SU-DHL-6 (cell line): ENCODE measurements around the gene CLCN7.

Experiments used
- H2AFZ ChIP-seq: fragments of 200-600 bp; sonication (generic); 2 replicates; pipeline ENCODE4 v1.6.1; 2014; ENCODE audit warnings: low read depth, mild to moderate bottlenecking, moderate library complexity, mixed read lengths, antibody characterized with exemption, low read length; ENCODE audit not compliant: severe bottlenecking
- H3F3A ChIP-seq: fragments of 200-600 bp; shearing (Covaris generic); 2 replicates; pipeline ENCODE4 v1.6.0; 2016; ENCODE audit warnings: antibody characterized with exemption, mild to moderate bottlenecking; ENCODE audit not compliant: insufficient read depth
- H3K27ac ChIP-seq: fragments of 200-600 bp; sonication (generic); 2 replicates; pipeline ENCODE4 v1.5.1; 2016; ENCODE audit warnings: low read depth, mild to moderate bottlenecking, low read length, moderate library complexity, mixed read lengths
- H3K27me3 ChIP-seq: fragments of 200-600 bp; sonication (generic), shearing (Covaris generic); 2 replicates; pipeline ENCODE4 v1.6.0; 2014; ENCODE audit warnings: mild to moderate bottlenecking, low read length
- H3K36me3 ChIP-seq: fragments of 200-600 bp; sonication (generic); 2 replicates; pipeline ENCODE4 v1.6.1; 2014; ENCODE audit warnings: mild to moderate bottlenecking, low read length, mixed read lengths
- H3K4me2 ChIP-seq: fragments of 300-600, 200-600 bp; shearing (Covaris generic), sonication (generic); 2 replicates; pipeline ENCODE4 v1.6.0; 2014; ENCODE audit warnings: low read length, low read depth, mild to moderate bottlenecking; ENCODE audit not compliant: poor library complexity, severe bottlenecking
- H3K4me3 ChIP-seq: fragments of 200-600 bp; sonication (generic); 2 replicates; pipeline ENCODE4 v1.5.1; 2014; ENCODE audit warnings: antibody characterized with exemption, low read length, mild to moderate bottlenecking, mixed read lengths; ENCODE audit not compliant: insufficient read depth, poor library complexity, severe bottlenecking
- H3K79me2 ChIP-seq: fragments of 200-600 bp; sonication (generic); 2 replicates; pipeline ENCODE4 v1.6.1; 2014; ENCODE audit warnings: mild to moderate bottlenecking, low read length, moderate library complexity; ENCODE audit not compliant: insufficient read depth
- H3K9ac ChIP-seq: fragments of 200-600 bp; sonication (generic); 2 replicates; pipeline ENCODE4 v1.7.0; 2014; ENCODE audit warnings: mild to moderate bottlenecking, low read length
- H3K9me2 ChIP-seq: fragments of 200-600 bp; sonication (generic); replicated peaks from 2 replicates; pipeline ENCODE4 v1.6.1; 2014; ENCODE audit warnings: low read length; ENCODE audit not compliant: insufficient read depth
- H3K9me3 ChIP-seq: fragments of 200-600 bp; sonication (generic); 2 replicates; pipeline ENCODE4 v1.6.1; 2014; ENCODE audit warnings: low read length, mixed read lengths; ENCODE audit not compliant: insufficient read depth
- H4K20me1 ChIP-seq: fragments of 200-600 bp; sonication (generic); 2 replicates; pipeline ENCODE4 v1.6.1; 2014; ENCODE audit warnings: low read depth, mild to moderate bottlenecking, antibody characterized with exemption, low read length, moderate library complexity, mixed read lengths
- CTCF ChIP-seq: fragments of 200-600 bp; sonication (generic); IDR thresholded peaks from one replicate; pipeline ENCODE4 v1.5.1; 2017; ENCODE audit warnings: antibody characterized with exemption, mild to moderate bottlenecking, low read length, moderate library complexity; ENCODE audit not compliant: insufficient read depth, poor library complexity, severe bottlenecking
- EZH2phosphoT487 ChIP-seq: fragments of 200-600 bp; sonication (generic), shearing (Covaris generic); conservative IDR thresholded peaks from 2 replicates; pipeline ENCODE4 v1.6.1; 2018; ENCODE audit warnings: mild to moderate bottlenecking, antibody characterized with exemption, low read length, moderate library complexity, mixed read lengths

CLCN7 gene

GRCh38 chr16:1451702-1452392 is 23.0 kb downstream of the CLCN7 start:
- TF ChIP-seq CTCF (no peak), EZH2phosphoT487 (no peak)
- H2AFZ ChIP-seq, result no peak overlapping the region
- no peaks in the 10 kb centered on the region for H3K9me2 ChIP-seq
- H3K27me3 ChIP-seq, result no peaks in the 10 kb centered on the region
- no peak overlapping the region for H3K4me3 ChIP-seq
- no peaks in the 10 kb centered on the region for H4K20me1 ChIP-seq
- H3K36me3 ChIP-seq, result no peaks in the 10 kb centered on the region
- H3K9me3 ChIP-seq, result no peaks in the 10 kb centered on the region
- H3K9ac ChIP-seq, result no peak overlapping the region
- H3K4me2 ChIP-seq, result no peak overlapping the region
- H3F3A ChIP-seq, result no peaks in the 10 kb centered on the region
- no peak overlapping the region for H3K27ac ChIP-seq
- H3K79me2 ChIP-seq, result no peaks in the 10 kb centered on the region

GRCh38 chr16:1450841-1451240 is 24.0 kb downstream of the CLCN7 start:
- no peaks in the 10 kb centered on the region for H4K20me1 ChIP-seq
- no peak overlapping the region for H3K9ac ChIP-seq
- no peak overlapping the region for H3K4me3 ChIP-seq
- no peaks in the 10 kb centered on the region for H3K79me2 ChIP-seq
- H3K36me3 ChIP-seq, result no peaks in the 10 kb centered on the region
- H3K9me2 ChIP-seq, result no peaks in the 10 kb centered on the region
- TF ChIP-seq CTCF, result no peak
- TF ChIP-seq EZH2phosphoT487, result no peak
- no peak overlapping the region for H3K27ac ChIP-seq
- no peak overlapping the region for H3K4me2 ChIP-seq
- no peaks in the 10 kb centered on the region for H3K9me3 ChIP-seq
- no peaks in the 10 kb centered on the region for H3F3A ChIP-seq
- H2AFZ ChIP-seq, result no peak overlapping the region
- no peaks in the 10 kb centered on the region for H3K27me3 ChIP-seq

GRCh38 chr16:1450218-1450617 is 24.6 kb downstream of the CLCN7 start:
- H3K27me3 ChIP-seq, result no peaks in the 10 kb centered on the region
- no peak overlapping the region for H3K9ac ChIP-seq
- H3K36me3 ChIP-seq, result no peaks in the 10 kb centered on the region
- H2AFZ ChIP-seq, result no peak overlapping the region
- H3K9me3 ChIP-seq, result no peaks in the 10 kb centered on the region
- no peak overlapping the region for H3K4me3 ChIP-seq
- H3F3A ChIP-seq, result no peaks in the 10 kb centered on the region
- no peak overlapping the region for H3K27ac ChIP-seq
- H3K79me2 ChIP-seq, result no peaks in the 10 kb centered on the region
- no peak for TF ChIP-seq EZH2phosphoT487
- no peak for TF ChIP-seq CTCF
- no peaks in the 10 kb centered on the region for H3K9me2 ChIP-seq
- H4K20me1 ChIP-seq, result no peaks in the 10 kb centered on the region
- no peak overlapping the region for H3K4me2 ChIP-seq
